Measurements from ENCODE around the gene HPCAL1.
A peak's percentile ranks its signal among the peaks of the same experiment; 100 is the strongest.

HPCAL1 gene

DNA sequence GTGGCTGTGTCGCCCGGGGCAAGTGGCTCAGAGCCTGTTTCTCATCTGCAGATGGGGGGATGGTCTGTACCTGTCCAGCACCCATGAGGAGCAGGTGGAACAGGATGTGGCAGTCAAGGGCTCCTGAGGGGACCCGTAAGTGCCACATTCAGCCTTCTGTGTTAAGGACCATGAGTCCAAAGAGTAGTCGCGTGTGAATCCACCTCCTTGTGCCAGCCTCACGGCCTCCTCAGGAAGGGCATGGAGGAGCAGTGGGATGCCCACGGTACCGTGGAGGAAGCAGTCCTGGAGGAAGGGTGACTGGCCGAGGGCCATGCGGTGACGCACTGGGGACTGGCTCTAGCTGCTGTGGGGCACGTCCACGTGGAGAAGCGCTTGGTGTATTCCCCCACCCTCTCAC, 84.3 kb downstream of the HPCAL1 start:
- H3K36me3 ChIP-seq, result peaks cover 0 to 20% (median 0%) of the 10 kb centered on the region in 11 experiments; a peak in 4 of 22 replicates
- no peak for TF ChIP-seq Cebpa-rat (IDR thresholded peaks at IDR 0.05)
- H3K4me3 ChIP-seq, result no peak overlapping the region
- no peaks in the 10 kb centered on the region for H3K9me3 ChIP-seq (replicated peaks in 1 of 11)
- H3K27ac ChIP-seq, result peak overlapping the region in 3 of 11 experiments; percentile 19 to 84 (median 32); a peak in 1 of 22 replicates
- no peaks in the 10 kb centered on the region for H3K27me3 ChIP-seq
- H3K9ac ChIP-seq, result no peak overlapping the region
- peak overlapping the region; percentile 61 to 97 (median 84); a peak in 17 of 22 replicates for H3K4me2 ChIP-seq
- peaks cover 67 to 98% (median 92%) of the 10 kb centered on the region in 10 experiments for H3K4me1 ChIP-seq
- H4K20me1 ChIP-seq, result peaks cover 89 to 100% (median 97%) of the 10 kb centered on the region in 11 experiments

DNA sequence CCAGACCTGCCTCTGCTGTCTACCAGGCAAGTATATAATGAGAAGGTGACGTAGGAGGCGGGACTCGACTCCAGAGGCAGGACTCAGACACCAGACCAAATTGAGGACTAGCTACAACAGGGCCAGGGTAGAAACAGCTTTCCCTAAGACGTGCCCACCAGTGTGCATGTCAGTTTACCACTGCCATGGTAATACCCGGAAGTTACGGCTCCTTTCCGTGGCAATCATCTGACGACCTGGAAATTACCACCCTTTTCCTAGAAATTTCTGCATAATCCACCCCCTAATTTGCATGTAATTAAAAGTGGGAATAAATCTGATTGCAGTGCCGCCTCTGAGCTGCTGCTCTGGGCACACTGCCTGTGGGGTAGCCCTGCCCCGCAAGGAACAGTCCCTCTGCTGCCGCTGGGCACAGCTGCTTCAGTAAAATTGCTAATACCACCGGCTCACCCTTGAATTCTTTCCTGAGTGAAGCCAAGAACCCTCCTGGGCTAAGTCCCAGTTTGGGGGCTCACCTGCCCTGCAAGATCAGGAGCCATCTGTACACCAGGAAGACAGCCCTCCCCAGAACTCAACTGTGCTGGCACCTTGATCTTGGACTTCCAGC, 86.4 kb downstream of the HPCAL1 start:
- H3K27me3 ChIP-seq, result no peaks in the 10 kb centered on the region
- H3K9ac ChIP-seq, result no peak overlapping the region
- no peaks in the 10 kb centered on the region for H3K9me3 ChIP-seq (replicated peaks in 1 of 11)
- H4K20me1 ChIP-seq, result peaks cover 85 to 100% (median 99%) of the 10 kb centered on the region in 11 experiments
- no peak for TF ChIP-seq Cebpa-rat (IDR thresholded peaks at IDR 0.05)
- no peak overlapping the region for H3K4me3 ChIP-seq
- peaks cover 0 to 20% (median 0%) of the 10 kb centered on the region in 11 experiments; a peak in 4 of 22 replicates for H3K36me3 ChIP-seq
- peak overlapping the region in 9 of 11 experiments; percentile 0 to 93 (median 20); a peak in 5 of 22 replicates for H3K4me2 ChIP-seq
- H3K27ac ChIP-seq, result peak overlapping the region in 1 of 11 experiments; percentile 29; a peak in 1 of 22 replicates
- peaks cover 63 to 98% (median 89%) of the 10 kb centered on the region in 10 experiments for H3K4me1 ChIP-seq

DNA sequence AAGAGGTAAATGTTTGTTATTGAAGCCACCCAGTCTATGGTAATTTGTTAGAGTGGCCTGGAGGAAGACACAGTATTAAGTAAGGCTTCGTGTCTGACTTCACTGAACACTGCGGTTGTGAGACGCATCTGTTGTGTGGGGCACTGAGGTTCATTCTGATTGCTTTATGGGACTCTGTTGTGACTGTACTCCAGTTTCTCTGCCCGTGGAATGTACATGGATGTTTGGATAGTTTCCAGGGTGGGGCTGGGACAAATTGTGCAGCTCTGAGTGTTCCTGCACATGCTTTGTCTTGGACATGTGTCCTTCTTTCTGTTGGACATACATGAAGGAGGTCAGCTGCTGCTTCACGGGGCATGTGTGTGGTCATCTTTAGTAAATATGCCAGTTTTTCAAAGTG, 86.9 kb downstream of the HPCAL1 start:
- peaks cover 0 to 20% (median 0%) of the 10 kb centered on the region in 11 experiments; a peak in 4 of 22 replicates for H3K36me3 ChIP-seq
- peak overlapping the region in 8 of 11 experiments; percentile 10 to 93 (median 22); a peak in 6 of 22 replicates for H3K4me2 ChIP-seq
- no peak for TF ChIP-seq Cebpa-rat (IDR thresholded peaks at IDR 0.05)
- peaks cover 84 to 100% (median 99%) of the 10 kb centered on the region in 11 experiments for H4K20me1 ChIP-seq
- H3K27me3 ChIP-seq, result no peaks in the 10 kb centered on the region
- no peak overlapping the region for H3K4me3 ChIP-seq
- peaks cover 63 to 98% (median 88%) of the 10 kb centered on the region in 10 experiments for H3K4me1 ChIP-seq
- H3K9ac ChIP-seq, result no peak overlapping the region; a peak in 1 of 22 replicates
- peak overlapping the region in 1 of 11 experiments; percentile 11; a peak in 1 of 22 replicates for H3K27ac ChIP-seq
- H3K9me3 ChIP-seq (replicated peaks in 1 of 11), result no peaks in the 10 kb centered on the region

DNA sequence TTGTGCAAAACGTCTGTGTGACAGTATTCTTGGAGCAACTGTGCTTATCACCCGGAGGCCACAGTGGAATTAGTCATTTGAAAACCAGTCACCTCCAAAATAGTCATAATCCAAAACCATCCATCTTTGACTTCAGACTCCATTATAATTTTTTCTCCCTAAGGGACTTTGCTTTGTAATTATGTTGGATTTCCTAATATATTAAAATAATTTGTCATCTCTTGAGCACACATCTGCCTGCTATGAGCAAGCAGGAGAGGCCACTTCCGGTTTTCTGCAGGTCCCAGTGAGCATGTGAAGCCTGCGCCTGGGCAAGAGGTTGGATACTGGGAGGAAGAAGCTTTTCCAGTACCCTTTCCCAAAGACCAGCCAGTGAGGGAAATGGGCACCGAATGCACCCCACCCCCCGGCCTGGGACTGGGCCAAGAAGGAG, 87.7 kb downstream of the HPCAL1 start:
- H4K20me1 ChIP-seq, result peaks cover 81 to 100% (median 98%) of the 10 kb centered on the region in 11 experiments
- no peak overlapping the region for H3K9ac ChIP-seq
- no peak overlapping the region for H3K27ac ChIP-seq
- TF ChIP-seq Cebpa-rat (IDR thresholded peaks at IDR 0.05), result no peak
- H3K27me3 ChIP-seq, result no peaks in the 10 kb centered on the region
- peak overlapping the region in 9 of 11 experiments; percentile 2 to 54 (median 36); a peak in 11 of 22 replicates for H3K4me2 ChIP-seq
- H3K9me3 ChIP-seq (replicated peaks in 1 of 11), result no peaks in the 10 kb centered on the region
- H3K4me3 ChIP-seq, result no peak overlapping the region
- peaks cover 63 to 93% (median 87%) of the 10 kb centered on the region in 10 experiments for H3K4me1 ChIP-seq
- H3K36me3 ChIP-seq, result peaks cover 0 to 20% (median 0%) of the 10 kb centered on the region in 11 experiments; a peak in 4 of 22 replicates

DNA sequence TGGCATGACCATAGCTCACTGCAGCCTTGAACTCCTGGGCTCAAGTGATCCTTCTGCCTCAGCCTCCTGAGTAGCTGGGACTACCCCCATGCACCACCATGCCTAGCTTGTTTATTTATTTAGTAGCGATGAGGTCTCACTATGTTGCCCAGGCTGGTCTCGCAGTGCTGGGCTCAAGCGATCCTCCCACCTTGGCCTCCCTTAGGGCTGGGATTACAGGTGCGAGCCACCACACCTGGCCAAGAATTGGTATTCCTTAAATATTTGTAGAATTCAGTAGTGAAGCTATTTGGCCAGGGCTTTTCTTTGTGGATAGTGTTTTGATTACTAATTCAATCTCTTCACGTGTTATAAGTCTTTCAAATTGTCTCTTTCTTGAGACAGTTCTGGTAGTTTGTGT, 89.4 kb downstream of the HPCAL1 start:
- Histone ChIP-seq H3K27me3 (no peaks in the 10 kb centered on the region), H4K20me1 (peaks cover 81 to 100% (median 98%) of the 10 kb centered on the region in 11 experiments), H3K4me3 (no peak overlapping the region), H3K4me1 (peaks cover 63 to 93% (median 87%) of the 10 kb centered on the region in 10 experiments), H3K27ac (no peak overlapping the region), H3K36me3 (peaks cover 0 to 20% (median 0%) of the 10 kb centered on the region in 11 experiments; a peak in 4 of 22 replicates), H3K9me3 (replicated peaks in 1 of 11) (no peaks in the 10 kb centered on the region), H3K4me2 (no peak overlapping the region), H3K9ac (no peak overlapping the region)
- TF ChIP-seq Cebpa-rat (IDR thresholded peaks at IDR 0.05), result no peak

DNA sequence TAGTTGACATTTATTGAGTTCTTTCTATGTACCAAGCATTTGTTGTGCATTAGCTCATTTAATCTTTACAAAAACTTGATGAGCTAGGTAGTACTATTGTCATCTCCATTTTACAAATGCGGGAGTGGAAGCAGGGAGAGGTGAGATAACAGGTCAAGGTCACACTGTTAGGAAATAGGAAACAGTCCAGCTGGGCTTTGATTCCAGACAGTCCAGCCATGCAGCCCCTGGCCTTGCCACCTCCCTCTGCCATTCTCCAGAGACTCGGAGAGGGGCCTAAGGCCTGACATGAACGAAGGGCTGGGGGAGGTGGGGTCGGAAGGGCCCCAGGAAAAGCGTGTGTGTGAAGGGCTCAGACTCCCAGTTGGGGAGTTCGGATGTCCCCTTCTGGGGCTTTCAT, 89.8 kb downstream of the HPCAL1 start:
- 0 out of 22 replicates have a peak overlapping the region, but pooled peaks of 1 of the 11 experiments have one; percentile 19 for H3K9ac ChIP-seq
- no peak for TF ChIP-seq Cebpa-rat (IDR thresholded peaks at IDR 0.05)
- H3K27ac ChIP-seq, result no peak overlapping the region
- H3K9me3 ChIP-seq (replicated peaks in 1 of 11), result no peaks in the 10 kb centered on the region
- peaks cover 0 to 17% (median 0%) of the 10 kb centered on the region in 11 experiments; a peak in 4 of 22 replicates for H3K36me3 ChIP-seq
- peaks cover 63 to 93% (median 87%) of the 10 kb centered on the region in 10 experiments for H3K4me1 ChIP-seq
- H3K4me3 ChIP-seq, result no peak overlapping the region
- no peaks in the 10 kb centered on the region for H3K27me3 ChIP-seq
- peak overlapping the region in 10 of 11 experiments; percentile 7 to 79 (median 64); a peak in 13 of 22 replicates for H3K4me2 ChIP-seq
- peaks cover 81 to 100% (median 98%) of the 10 kb centered on the region in 11 experiments for H4K20me1 ChIP-seq

DNA sequence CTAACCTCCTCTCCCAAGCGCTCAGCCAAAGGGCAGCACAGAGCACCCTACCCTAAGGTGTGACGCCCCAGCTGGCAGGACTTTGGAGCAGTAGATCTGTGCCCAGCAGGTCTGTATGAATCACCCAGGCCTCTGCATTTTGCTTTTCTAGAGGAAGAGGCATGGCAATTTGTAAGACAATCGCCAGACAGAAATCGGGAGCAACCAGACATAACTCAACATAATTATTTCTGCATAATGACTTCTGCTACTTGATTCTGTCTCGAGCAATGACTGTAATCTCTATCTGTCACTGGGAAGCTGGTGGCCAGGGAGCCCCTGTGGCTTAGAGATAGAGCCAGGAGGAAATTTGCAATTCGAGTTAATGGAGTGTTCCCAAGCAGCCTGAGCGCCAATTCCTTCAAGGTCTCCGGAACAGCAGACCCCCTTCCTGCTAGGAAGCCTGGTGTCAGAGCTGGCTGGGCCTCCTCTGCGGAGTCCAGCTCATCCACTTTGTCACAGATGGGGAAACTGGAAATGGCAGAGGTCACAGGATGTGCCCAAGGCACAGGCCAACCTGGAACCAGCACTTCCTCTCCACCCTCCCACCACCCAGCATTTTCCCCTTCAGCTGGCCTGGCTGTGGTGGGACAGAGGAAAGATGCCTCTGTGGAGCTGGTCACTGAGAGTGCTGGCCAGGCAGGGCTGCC, 90.4 kb downstream of the HPCAL1 start:
- Histone ChIP-seq H3K9me3 (replicated peaks in 1 of 11) (no peaks in the 10 kb centered on the region), H3K4me1 (peaks cover 63 to 93% (median 87%) of the 10 kb centered on the region in 10 experiments), H3K9ac (0 out of 22 replicates have a peak overlapping the region, but pooled peaks of 1 of the 11 experiments have one; percentile 19), H3K4me2 (peak overlapping the region; percentile 14 to 79 (median 70); a peak in 20 of 22 replicates), H3K27me3 (no peaks in the 10 kb centered on the region), H3K36me3 (peaks cover 0 to 17% (median 0%) of the 10 kb centered on the region in 11 experiments; a peak in 4 of 22 replicates), H3K27ac (no peak overlapping the region; a peak in 1 of 22 replicates), H4K20me1 (peaks cover 81 to 100% (median 94%) of the 10 kb centered on the region in 11 experiments), H3K4me3 (no peak overlapping the region)
- no peak for TF ChIP-seq Cebpa-rat (IDR thresholded peaks at IDR 0.05)

DNA sequence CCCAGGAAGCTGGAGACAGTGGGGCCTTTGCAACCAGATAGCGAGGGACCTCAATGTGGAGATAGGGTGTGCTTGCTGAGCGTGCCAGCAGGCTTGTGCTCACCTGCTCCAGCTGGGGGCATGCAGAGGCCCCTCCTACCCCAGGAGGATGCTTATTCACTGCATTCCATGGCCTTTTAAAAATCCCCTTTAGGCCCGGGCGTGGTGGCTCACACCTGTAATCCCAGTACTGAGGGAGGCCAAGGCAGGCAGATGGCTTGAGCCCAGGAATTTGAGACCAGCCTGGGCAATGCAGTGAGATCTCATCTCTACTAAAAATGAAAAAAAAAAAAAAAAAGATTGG, 90.9 kb downstream of the HPCAL1 start:
- H3K4me3 ChIP-seq, result no peak overlapping the region
- peaks cover 0 to 16% (median 0%) of the 10 kb centered on the region in 11 experiments; a peak in 4 of 22 replicates for H3K36me3 ChIP-seq
- TF ChIP-seq Cebpa-rat (IDR thresholded peaks at IDR 0.05), result no peak
- peaks cover 63 to 93% (median 87%) of the 10 kb centered on the region in 10 experiments for H3K4me1 ChIP-seq
- H3K27me3 ChIP-seq, result no peaks in the 10 kb centered on the region
- no peak overlapping the region for H3K9ac ChIP-seq
- H3K27ac ChIP-seq, result no peak overlapping the region; a peak in 1 of 22 replicates
- H4K20me1 ChIP-seq, result peaks cover 81 to 100% (median 89%) of the 10 kb centered on the region in 11 experiments
- H3K4me2 ChIP-seq, result peak overlapping the region; percentile 14 to 79 (median 70); a peak in 20 of 22 replicates
- H3K9me3 ChIP-seq (replicated peaks in 1 of 11), result no peaks in the 10 kb centered on the region

Measured in BLaER1 treated with 17β-estradiol and CSF1 and Interleukin-3, amounts not matched to agents 10 nM and 100 nM (cell line).